GM10266 (cell line): ENCODE data around the gene MCTP1.

Experiments
- DNase-seq: peaks from one replicate; pipeline ENCODE4 v3.0.0; 2012; ENCODE audit errors: extremely low spot score
- CTCF ChIP-seq: IDR thresholded peaks from 2 replicates; pipeline ENCODE4 v1.5.1; 2012; ENCODE audit warnings: mild to moderate bottlenecking, low read depth; ENCODE audit not compliant: control insufficient read depth, insufficient read depth; ENCODE audit errors: missing control alignments

The MCTP1 gene

DNA sequence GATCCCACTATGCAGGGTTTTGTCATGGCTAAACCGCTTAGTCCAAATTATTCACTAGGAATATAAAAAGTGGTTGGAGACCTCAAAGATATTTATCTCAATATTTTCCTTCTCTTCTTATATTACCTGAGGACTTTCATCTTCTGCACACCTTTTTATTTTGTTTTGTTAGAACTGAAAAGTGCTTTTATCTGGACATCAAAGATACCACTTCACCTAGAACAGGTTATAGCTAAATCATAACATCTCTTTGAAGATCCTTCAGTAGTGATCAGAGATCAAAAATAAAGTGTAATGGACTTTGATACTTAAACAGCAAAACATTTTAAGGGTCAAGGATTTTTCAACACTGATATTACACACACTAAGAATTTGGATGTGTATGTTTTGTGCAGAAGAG is 160.2 kb downstream of the MCTP1 start:
- no peak for TF ChIP-seq CTCF
- DNase-seq, result no peak

DNA sequence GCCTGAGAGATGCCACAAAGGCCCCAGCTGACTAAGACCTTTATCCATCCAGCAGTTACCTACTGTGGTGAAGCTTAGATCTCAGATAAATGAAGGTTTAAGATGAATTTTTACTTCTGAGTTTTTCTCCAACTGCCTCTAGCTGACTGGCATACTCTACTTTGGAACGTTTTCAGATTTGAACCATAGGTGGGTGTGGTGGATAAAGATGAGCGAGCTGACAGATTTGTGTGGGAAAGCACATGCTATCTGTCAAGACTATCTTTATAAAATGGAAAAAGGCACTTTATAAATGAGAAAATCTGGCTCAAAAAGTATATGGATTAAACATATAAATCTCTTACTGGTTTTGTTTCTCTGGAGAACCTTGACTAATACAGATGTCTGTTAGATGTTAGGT is 160.8 kb downstream of the MCTP1 start:
- DNase-seq, result no peak
- no peak for TF ChIP-seq CTCF

DNA sequence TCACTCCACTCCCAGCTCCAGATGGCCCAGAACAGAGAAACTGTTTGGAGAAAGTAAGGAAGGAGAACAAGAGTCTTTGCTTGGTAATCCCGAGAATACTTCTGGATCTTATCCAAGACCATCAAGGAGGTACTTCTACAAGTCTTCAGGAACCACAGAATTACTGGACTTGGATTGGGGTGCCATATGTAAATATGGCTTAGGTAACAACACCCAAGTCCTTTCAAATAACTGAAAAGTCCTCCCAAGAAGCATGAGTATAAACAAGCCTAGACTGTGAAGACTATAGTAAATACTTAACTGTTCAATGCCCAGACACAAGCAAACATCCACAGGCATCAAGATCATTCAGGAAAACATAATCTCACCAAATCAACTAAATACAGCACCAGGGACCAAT is 170.0 kb downstream of the MCTP1 start:
- no peak for TF ChIP-seq CTCF
- no peak for DNase-seq

DNA sequence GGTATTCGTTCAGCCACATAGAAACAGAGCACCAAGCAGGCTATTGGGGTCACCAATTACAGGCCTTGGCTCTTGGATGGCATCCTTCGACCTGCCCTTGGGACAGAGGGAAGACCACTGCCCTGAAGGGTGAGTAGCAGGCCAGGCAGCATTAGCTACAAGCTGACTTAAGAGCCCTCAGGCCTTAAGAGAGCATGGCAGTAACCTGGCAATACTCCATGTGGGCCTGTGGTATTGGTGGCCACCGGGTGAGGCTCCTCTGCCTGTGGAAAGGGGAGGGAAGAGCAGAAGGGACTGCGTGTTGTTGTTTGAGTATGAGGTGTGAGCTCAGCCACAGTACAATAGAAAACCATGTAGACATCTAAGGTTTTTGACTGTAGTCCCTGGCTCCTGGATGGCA is 170.6 kb downstream of the MCTP1 start:
- DNase-seq, result no peak
- TF ChIP-seq CTCF, result no peak

DNA sequence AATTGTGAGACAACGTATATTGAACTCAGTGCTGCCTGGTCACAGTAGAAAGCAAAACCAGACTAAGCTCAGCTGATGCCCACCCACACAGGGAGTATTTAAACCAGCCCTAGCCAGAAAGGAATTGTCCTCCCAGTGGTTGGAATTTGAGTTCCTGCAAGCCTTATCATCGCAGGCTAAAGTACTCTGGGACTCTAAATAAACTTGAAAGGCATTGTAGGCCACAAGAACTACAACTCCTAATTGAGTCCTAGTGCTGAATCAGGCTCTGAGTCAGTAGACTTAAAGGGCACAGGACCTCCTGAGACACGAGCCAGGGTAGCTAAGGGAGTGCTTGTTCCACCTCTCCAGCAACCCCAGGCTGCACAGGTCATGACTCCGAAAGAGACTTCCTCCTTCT is 171.4 kb downstream of the MCTP1 start:
- no peak for TF ChIP-seq CTCF
- DNase-seq, result no peak

GRCh38 chr5:95111141-95111540 is 173.8 kb downstream of the MCTP1 start:
- DNase-seq, result no peak
- TF ChIP-seq CTCF, result no peak

GRCh38 chr5:95110118-95110517 is 174.8 kb downstream of the MCTP1 start:
- TF ChIP-seq CTCF, result peak; percentile 16
- DNase-seq, result no peak
